HCT116 (cell line): ENCODE results near the gene CORO2B. TPM values are rescaled to one million over a fixed set of nuclear protein-coding genes. Genes with fewer than 3 reads are reported as not detected.

Experiments
- ATAC-seq: fragments of 200-7000 bp; cut with Tn5 transposase; 2 replicates; pipeline ENCODE4 v1.9.1; 2020; ENCODE audit warnings: mild to moderate bottlenecking, moderate library complexity
- BruUV-seq: library from RNA; stranded (reverse); fragments of 400-500 nt; replicated peaks from 2 replicates; lab custom pipeline; 2021; lab: Mats Ljungman, UMichigan
- CTCF ChIA-PET: fragments of 300-600 bp; sonication (Branson Sonifier 250); formaldehyde crosslinking; loops from one replicate; lab custom pipeline; 2021; ENCODE audit warnings: antibody characterized with exemption; lab: Charles Lee
- POLR2A ChIA-PET: fragments of 300-600, 350-600 bp; sonication (Branson Sonifier 250); formaldehyde crosslinking; loops from one replicate; lab custom pipeline; 2021; ENCODE audit warnings: antibody characterized with exemption; lab: Charles Lee
- RAD21 ChIA-PET, 2 experiments: fragments of 300-600 bp; sonication (Branson Sonifier 250); formaldehyde crosslinking; loops; one replicate each; lab custom pipeline; 2023; ENCODE audit warnings: low total read pairs in 2 of 2; ENCODE audit not compliant: uncharacterized antibody in 2 of 2, unreplicated experiment in 2 of 2, low non-redundant PET in 1 of 2; lab: Charles Lee
- DNase-seq: peaks from one replicate; pipeline ENCODE4 v3.0.0-alpha.2; 2010; ENCODE audit warnings: low read depth, low spot score
- H2AFZ ChIP-seq: fragments of 200-600 bp; shearing (Covaris generic), sonication (generic); 2 replicates; pipeline ENCODE4 v1.6.1; 2017; ENCODE audit warnings: low read depth, mixed run types, mixed read lengths, antibody characterized with exemption, low read length; ENCODE audit not compliant: poor library complexity, severe bottlenecking
- H3K27ac ChIP-seq: 2 replicates; pipeline ENCODE4 v1.5.1; 2012; ENCODE audit warnings: low read depth, low read length
- H3K27me3 ChIP-seq: fragments of 200-600 bp; sonication (generic); 2 replicates; pipeline ENCODE4 v1.6.1; 2016; ENCODE audit warnings: mixed run types, low read length, mixed read lengths; ENCODE audit not compliant: insufficient read depth
- H3K36me3 ChIP-seq, 2 experiments: fragments of 200-500 bp in 1 of 2; fragments of 200-600 bp in 1 of 2; sonication (Bioruptor generic) in 1 of 2; sonication (generic) in 1 of 2; 2 replicates each; pipeline versions ENCODE4 v1.5.1 to v1.6.1; 2014 to 2016; ENCODE audit warnings: low read length in 2 of 2, inconsistent platforms in 1 of 2, mixed read lengths in 1 of 2, mixed run types in 1 of 2; ENCODE audit not compliant: insufficient read depth in 2 of 2, control insufficient read depth in 1 of 2
- H3K4me1 ChIP-seq, 2 experiments: fragments of 200-600 bp in 1 of 2; sonication (generic) in 1 of 2; 2 replicates each; pipeline versions ENCODE4 v1.5.1 to v1.6.1; 2012 to 2017; ENCODE audit warnings: low read length in 2 of 2, inconsistent platforms in 1 of 2, mild to moderate bottlenecking in 1 of 2, mixed read lengths in 1 of 2, mixed run types in 1 of 2, moderate library complexity in 1 of 2; ENCODE audit not compliant: insufficient read depth in 2 of 2, control insufficient read depth in 1 of 2
- H3K4me2 ChIP-seq: fragments of 200-600 bp; sonication (generic); 2 replicates; pipeline ENCODE4 v1.6.1; 2017; ENCODE audit warnings: mixed run types, low read length, mixed read lengths
- H3K4me3 ChIP-seq, 2 experiments: fragments of 200-600 bp in 1 of 2; sonication (generic) in 1 of 2; replicated peaks in 1 of 2; 2 replicates each; pipeline ENCODE4 v1.5.1; 2011 to 2016; ENCODE audit warnings: low read length in 2 of 2, control low read depth in 1 of 2, low read depth in 1 of 2, mild to moderate bottlenecking in 1 of 2, mixed read lengths in 1 of 2, mixed run types in 1 of 2
- H3K79me2 ChIP-seq: fragments of 200-600 bp; sonication (generic); 2 replicates; pipeline ENCODE4 v1.6.1; 2017; ENCODE audit warnings: mild to moderate bottlenecking, mixed run types, low read length, moderate library complexity, mixed read lengths; ENCODE audit not compliant: insufficient read depth
- H3K9ac ChIP-seq: fragments of 200-600 bp; sonication (generic); 2 replicates; pipeline ENCODE4 v1.6.1; 2016; ENCODE audit warnings: low read length, mixed read lengths
- H3K9me2 ChIP-seq: fragments of 200-600 bp; sonication (generic), shearing (Covaris generic); 2 replicates; pipeline ENCODE4 v1.6.1; 2017; ENCODE audit warnings: mixed run types, mild to moderate bottlenecking, moderate library complexity; ENCODE audit not compliant: insufficient read depth
- H3K9me3 ChIP-seq, 2 experiments: fragments of 200-500 bp in 1 of 2; fragments of 200-600 bp in 1 of 2; sonication (Bioruptor generic) in 1 of 2; sonication (generic) in 1 of 2; 2 replicates each; pipeline ENCODE4 v1.6.1; 2014 to 2017; ENCODE audit warnings: low read length in 2 of 2, mixed read lengths in 2 of 2, inconsistent platforms in 1 of 2, low read depth in 1 of 2, mild to moderate bottlenecking in 1 of 2, mixed run types in 1 of 2, moderate library complexity in 1 of 2; ENCODE audit not compliant: control insufficient read depth in 1 of 2, insufficient read depth in 1 of 2
- H4K20me1 ChIP-seq: fragments of 200-600 bp; sonication (generic), shearing (Covaris generic); 2 replicates; pipeline ENCODE4 v1.6.1; 2017; ENCODE audit warnings: mixed run types, mild to moderate bottlenecking, moderate library complexity; ENCODE audit not compliant: insufficient read depth
- EGR1 ChIP-seq: IDR thresholded peaks from 2 replicates; pipeline ENCODE4 v1.6.1; 2012; ENCODE audit warnings: low read depth
- FOSL1 ChIP-seq: IDR thresholded peaks from 2 replicates; pipeline ENCODE4 v1.6.1; 2012; ENCODE audit warnings: low read depth
- JUND ChIP-seq: IDR thresholded peaks from 2 replicates; pipeline ENCODE4 v1.6.1; 2012
- POLR2A ChIP-seq: IDR thresholded peaks from 2 replicates; pipeline ENCODE4 v1.7.0; 2011; ENCODE audit warnings: borderline replicate concordance; ENCODE audit not compliant: insufficient read depth, insufficient read length; ENCODE audit errors: extremely low read depth
- POLR2AphosphoS5 ChIP-seq: IDR thresholded peaks from 2 replicates; pipeline ENCODE4 v1.6.1; 2011; ENCODE audit warnings: mild to moderate bottlenecking, low read depth, low read length, moderate library complexity
- RAD21 ChIP-seq: IDR thresholded peaks from 2 replicates; pipeline ENCODE4 v1.6.1; 2012; ENCODE audit warnings: low read depth, mild to moderate bottlenecking
- SIN3A ChIP-seq: IDR thresholded peaks from 2 replicates; pipeline ENCODE4 v1.6.1; 2012; ENCODE audit warnings: low read depth
- SRF ChIP-seq: IDR thresholded peaks from 2 replicates; pipeline ENCODE4 v1.6.1; 2012; ENCODE audit warnings: low read depth
- TCF7L2 ChIP-seq: IDR thresholded peaks from 2 replicates; pipeline ENCODE4 v1.7.0; 2011; ENCODE audit warnings: borderline replicate concordance, inconsistent platforms; ENCODE audit not compliant: insufficient read depth, insufficient read length; ENCODE audit errors: extremely low read depth
- YY1 ChIP-seq: IDR thresholded peaks from 2 replicates; pipeline ENCODE4 v1.6.1; 2011; ENCODE audit warnings: low read length, low read depth, moderate library complexity, mild to moderate bottlenecking; ENCODE audit not compliant: insufficient replicate concordance; ENCODE audit errors: extremely low read depth
- ZFX ChIP-seq: fragments of 450-650 bp; IDR thresholded peaks from 2 replicates; pipeline ENCODE4 v1.6.1; 2017
- ZNF274 ChIP-seq: fragments of 200-500 bp; sonication (Bioruptor generic); IDR thresholded peaks from 2 replicates; pipeline ENCODE4 v1.6.1; 2014; ENCODE audit warnings: mild to moderate bottlenecking, low read depth, low read length, inconsistent platforms
- intact Hi-C: fragments of 100-400 bp; cut with micrococcal nuclease; formaldehyde crosslinking; loops from 2 replicates; pipeline ENCODE4 v1.10.0; 2022
- total RNA-seq: library from RNA; stranded (reverse); gene quantifications from one replicate; pipeline ENCODE4 v1.2.1, GENCODE V29; 2021; ENCODE audit not compliant: unreplicated experiment
- TF ChIP-seq, protein P1 (sequence below): IDR thresholded peaks from 2 replicates; pipeline ENCODE4 v1.6.1; 2012
- TF ChIP-seq, protein P2 (sequence below): IDR thresholded peaks from 2 replicates; pipeline ENCODE4 v1.6.1; 2011; ENCODE audit warnings: mild to moderate bottlenecking, low read length, moderate library complexity; ENCODE audit not compliant: insufficient replicate concordance; ENCODE audit errors: extremely low read depth

CORO2B gene
- total RNA-seq, 1 experiment from 2014 or later, result 2.8 TPM

DNA sequence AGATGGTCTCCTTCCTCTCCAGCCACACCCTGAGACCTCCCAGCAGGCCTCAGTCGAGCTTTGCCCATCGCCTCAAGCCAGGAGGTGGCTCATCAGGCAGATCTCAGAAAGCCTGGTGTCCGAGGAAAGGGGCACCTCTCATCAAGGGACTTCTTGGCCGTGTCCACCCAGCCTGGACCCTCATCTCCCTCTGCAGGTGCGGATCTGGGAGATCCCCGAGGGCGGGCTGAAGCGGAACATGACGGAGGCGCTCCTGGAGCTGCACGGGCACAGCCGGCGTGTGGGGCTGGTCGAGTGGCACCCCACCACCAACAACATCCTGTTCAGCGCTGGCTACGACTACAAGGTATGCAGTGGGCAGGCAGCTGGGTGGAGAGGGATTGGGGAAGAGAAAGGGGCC lies 131.7 kb downstream of the CORO2B start:
- no peak overlapping the region for H2AFZ ChIP-seq

More for the DNA sequence above, 131.7 kb downstream of the CORO2B start:
- Histone ChIP-seq H3K79me2 (no peaks in the 10 kb centered on the region), H3K27ac (no peak overlapping the region), H3K9me3 (no peaks in the 10 kb centered on the region), H3K4me3 (no peak overlapping the region), H4K20me1 (no peaks in the 10 kb centered on the region), H3K4me1 (no peaks in the 10 kb centered on the region), H3K9me2 (no peaks in the 10 kb centered on the region), H3K36me3 (no peaks in the 10 kb centered on the region), H3K9ac (no peak overlapping the region), H3K27me3 (0 out of 2 replicates have a peak, but pooled peaks cover 3% of the 10 kb centered on the region), H3K4me2 (no peak overlapping the region)
- ATAC-seq, result no peak
- ChIA-PET RAD21 (no interaction called here), POLR2A (no interaction called here), CTCF (no interaction called here)
- intact Hi-C loops, result no loop called here
- TF ChIP-seq ZFX, result no peak
- TF ChIP-seq POLR2AphosphoS5, result no peak
- TF ChIP-seq TCF7L2, result no peak
- TF ChIP-seq, protein P1, sequence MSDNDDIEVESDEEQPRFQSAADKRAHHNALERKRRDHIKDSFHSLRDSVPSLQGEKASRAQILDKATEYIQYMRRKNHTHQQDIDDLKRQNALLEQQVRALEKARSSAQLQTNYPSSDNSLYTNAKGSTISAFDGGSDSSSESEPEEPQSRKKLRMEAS, result no peak
- no peak for TF ChIP-seq SIN3A
- TF ChIP-seq, protein P2, sequence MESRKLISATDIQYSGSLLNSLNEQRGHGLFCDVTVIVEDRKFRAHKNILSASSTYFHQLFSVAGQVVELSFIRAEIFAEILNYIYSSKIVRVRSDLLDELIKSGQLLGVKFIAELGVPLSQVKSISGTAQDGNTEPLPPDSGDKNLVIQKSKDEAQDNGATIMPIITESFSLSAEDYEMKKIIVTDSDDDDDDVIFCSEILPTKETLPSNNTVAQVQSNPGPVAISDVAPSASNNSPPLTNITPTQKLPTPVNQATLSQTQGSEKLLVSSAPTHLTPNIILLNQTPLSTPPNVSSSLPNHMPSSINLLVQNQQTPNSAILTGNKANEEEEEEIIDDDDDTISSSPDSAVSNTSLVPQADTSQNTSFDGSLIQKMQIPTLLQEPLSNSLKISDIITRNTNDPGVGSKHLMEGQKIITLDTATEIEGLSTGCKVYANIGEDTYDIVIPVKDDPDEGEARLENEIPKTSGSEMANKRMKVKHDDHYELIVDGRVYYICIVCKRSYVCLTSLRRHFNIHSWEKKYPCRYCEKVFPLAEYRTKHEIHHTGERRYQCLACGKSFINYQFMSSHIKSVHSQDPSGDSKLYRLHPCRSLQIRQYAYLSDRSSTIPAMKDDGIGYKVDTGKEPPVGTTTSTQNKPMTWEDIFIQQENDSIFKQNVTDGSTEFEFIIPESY, result no peak
- no peak for TF ChIP-seq RAD21
- no peak for TF ChIP-seq ZNF274
- no peak for TF ChIP-seq EGR1
- no peak for TF ChIP-seq JUND
- TF ChIP-seq YY1, result no peak
- TF ChIP-seq SRF, result no peak
- TF ChIP-seq POLR2A, result no peak
- TF ChIP-seq FOSL1, result no peak
- BruUV-seq, result no TSS peak
- DNase-seq, result no peak
